ENCODE results near the gene TEX2. TPM values are rescaled to one million over a fixed set of nuclear protein-coding genes. Genes with fewer than 3 reads are reported as not detected.
A peak's percentile ranks its signal among the peaks of the same experiment; 100 is the strongest.

Gene TEX2, protein sequence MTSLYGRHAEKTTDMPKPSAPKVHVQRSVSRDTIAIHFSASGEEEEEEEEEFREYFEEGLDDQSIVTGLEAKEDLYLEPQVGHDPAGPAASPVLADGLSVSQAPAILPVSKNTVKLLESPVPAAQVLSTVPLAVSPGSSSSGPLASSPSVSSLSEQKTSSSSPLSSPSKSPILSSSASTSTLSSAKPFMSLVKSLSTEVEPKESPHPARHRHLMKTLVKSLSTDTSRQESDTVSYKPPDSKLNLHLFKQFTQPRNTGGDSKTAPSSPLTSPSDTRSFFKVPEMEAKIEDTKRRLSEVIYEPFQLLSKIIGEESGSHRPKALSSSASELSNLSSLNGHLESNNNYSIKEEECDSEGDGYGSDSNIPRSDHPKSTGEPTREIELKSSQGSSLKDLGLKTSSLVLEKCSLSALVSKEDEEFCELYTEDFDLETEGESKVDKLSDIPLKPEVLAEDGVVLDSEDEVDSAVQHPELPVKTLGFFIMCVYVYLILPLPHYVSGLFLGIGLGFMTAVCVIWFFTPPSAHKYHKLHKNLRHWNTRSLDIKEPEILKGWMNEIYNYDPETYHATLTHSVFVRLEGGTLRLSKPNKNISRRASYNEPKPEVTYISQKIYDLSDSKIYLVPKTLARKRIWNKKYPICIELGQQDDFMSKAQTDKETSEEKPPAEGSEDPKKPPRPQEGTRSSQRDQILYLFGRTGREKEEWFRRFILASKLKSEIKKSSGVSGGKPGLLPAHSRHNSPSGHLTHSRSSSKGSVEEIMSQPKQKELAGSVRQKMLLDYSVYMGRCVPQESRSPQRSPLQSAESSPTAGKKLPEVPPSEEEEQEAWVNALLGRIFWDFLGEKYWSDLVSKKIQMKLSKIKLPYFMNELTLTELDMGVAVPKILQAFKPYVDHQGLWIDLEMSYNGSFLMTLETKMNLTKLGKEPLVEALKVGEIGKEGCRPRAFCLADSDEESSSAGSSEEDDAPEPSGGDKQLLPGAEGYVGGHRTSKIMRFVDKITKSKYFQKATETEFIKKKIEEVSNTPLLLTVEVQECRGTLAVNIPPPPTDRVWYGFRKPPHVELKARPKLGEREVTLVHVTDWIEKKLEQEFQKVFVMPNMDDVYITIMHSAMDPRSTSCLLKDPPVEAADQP
- 17.5 TPM for total RNA-seq

DNA sequence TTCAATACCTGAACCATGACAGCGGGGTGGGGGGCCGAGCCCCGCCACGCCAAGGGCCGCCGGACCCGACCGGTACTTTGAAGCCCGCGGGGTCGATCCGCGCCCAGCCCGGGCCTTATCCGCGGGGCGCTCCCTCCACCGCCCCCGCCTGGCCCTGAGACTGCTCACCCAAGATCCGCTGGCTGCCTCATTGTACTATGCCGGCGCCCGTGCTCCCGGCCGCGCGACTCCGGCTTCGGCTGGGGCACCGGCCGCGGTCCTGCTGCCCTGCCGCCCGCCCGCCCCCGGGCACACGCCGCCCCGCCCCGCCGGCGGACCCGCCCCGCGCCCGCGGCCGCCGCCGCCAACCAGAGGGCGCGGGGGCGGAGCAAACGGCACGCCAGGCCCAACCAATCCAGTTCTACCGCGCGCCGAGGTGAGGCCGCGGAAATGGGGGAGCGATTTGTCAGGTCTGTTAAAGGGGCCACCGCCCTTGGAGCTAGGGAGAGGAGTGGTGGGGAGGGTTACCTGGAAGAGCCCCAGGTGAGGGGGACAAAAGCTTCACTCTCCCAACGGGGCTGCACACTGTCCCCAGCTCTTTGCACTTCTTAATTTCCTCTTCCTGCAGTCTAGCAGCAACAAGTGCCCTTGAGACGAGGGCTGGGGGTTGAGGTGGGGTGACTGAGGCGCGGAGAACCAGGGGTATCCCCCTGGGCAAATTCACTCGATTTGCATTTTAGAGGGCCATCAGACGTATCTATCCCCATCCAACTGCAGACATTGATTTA, at the start of gene TEX2:
TEX2 (minus strand) TSS at position 261 of the 767 bp plus-strand sequence. CDS start 49,043 bp downstream, outside the sequence.
- peak; percentile 68 to 93 (median 86) for DNase-seq (ENCODE audit: low read depth in 2 of 3, low spot score in 2 of 3)

DNA sequence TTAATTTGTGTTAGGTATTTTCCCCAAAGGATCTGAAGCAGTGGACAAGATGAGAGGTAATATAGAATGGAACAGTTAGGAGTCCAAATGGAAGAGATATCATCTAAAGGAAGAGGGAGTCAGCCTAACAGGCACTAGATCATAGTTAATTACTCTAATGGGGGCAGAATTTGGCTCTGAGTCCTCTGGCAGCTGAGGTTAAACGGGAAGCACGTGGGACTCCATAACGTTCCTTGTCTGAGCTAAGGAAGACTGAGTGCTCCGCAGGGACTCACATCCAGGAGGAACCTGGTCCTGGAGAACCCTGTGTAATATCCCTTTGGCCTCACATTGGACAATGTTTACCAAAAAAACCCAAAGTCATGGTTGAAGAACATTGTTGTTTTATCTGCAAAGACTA, 46.6 kb upstream of the TEX2 start:
- no peak for DNase-seq (ENCODE audit: low read depth in 2 of 3, low spot score in 2 of 3)

DNA sequence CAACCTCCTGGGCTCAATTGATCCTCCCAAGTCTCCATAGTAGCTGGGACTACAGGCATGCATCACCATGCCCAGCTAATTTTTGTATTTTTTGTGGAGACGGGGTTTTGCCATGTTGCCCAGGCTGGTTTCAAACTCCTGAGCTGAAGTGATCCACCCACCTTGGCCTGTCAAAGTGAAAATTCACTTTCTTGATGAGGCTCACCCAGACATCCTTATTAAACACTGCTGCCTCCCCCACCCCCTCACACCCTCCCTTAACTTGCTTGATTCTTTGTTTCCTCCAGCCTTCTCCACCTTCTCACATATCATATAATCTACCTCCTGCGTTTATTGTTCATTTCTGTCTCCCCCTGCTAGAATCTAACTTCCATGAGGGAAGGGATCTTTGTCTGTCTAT, 46.0 kb upstream of the TEX2 start:
- DNase-seq (ENCODE audit: low read depth in 2 of 3, low spot score in 2 of 3), result no peak

DNA sequence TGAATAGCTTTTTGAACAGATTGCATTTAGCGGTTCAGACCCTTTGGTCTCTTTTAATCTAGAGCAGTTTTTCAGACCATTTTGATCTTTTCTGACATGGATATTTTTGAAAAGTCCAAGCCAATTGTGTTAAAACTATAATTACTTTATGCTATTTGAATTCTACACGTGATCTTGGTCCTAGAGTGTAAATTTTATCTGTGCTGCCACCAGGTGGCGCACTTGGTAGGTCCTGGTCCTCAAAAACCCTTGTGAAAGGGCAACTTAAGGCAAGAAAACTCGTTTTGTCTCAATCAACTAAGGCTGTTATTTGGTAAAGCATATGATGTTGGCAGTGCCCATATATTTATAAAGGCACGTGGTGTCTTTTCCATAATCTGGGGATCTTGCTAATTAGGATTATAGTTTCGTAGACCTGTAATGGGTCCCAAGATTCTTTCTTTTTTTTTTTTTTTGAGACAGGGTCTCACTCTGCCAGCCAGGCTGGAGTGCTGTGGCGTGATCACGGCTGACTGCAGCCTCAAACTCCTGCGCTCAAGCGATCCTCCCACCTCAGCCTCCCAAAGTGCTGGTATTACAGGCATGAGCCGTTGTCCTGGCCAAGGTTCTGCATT, 43.9 kb upstream of the TEX2 start:
- DNase-seq (ENCODE audit: low read depth in 2 of 3, low spot score in 2 of 3), result peak; percentile 71 to 86 (median 78)

DNA sequence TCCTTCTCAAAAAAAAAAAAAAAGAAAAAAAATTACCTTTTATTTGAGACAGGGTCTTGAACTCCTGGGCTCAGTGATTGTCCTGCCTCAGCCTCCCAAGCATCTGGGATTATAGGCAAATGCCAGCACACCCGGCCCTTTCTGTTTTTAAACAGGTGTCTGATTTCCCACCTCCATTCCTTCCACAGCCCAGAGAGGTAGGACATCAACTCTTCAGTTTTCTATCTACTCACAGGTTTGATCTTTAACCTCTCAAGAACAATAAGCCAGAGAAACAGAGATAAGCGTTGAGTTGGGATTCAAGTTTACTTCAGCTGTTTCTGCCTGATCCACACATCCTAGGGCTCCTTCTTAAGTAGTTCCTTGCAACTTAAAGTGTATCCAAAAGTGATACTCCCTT, 41.5 kb upstream of the TEX2 start:
- no peak for DNase-seq (ENCODE audit: low read depth in 2 of 3, low spot score in 2 of 3)

DNA sequence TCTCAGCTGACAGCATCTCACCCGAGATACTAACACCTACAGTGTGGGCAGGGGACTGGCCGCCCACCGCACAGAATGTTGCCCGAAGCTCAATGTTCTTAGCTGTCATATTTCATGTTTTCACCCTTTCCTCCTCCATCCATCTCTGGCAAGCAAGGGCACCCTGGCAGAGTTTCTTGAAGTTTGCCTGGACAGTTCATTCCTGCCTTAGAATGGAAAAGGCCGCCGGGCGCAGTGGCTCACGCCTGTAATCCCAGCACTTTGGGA, 37.6 kb upstream of the TEX2 start:
- no peak for DNase-seq (ENCODE audit: low read depth in 2 of 3, low spot score in 2 of 3)

DNA sequence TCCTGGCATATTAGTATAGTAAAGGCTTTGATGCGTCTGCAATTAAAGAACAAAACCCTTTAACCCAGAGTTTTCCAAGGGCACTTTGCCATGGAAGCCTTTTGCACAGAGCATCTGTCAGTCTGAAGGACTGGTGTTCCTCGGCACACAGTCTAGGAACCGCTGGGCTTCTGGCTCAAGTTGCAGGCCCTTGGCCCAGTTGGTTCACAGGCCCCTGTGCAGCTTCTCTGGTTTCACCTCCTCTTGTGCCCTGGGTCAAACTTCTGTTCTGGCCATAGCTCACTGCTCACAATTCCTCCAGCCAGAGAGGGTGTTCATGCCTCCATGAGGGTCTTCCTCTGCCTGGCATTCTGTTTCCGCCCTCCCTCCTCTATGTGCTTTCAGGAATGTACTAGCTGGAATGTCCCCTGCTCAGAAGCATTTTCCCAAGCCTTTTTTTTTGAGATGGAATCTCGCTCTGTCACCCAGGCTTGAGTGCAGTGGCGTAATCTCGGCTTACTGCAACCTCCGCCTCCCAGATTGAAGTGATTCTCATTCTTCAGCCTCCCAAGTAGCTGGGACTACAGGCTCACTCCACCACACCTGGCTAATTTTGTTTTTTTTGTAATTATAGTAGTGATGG, 34.5 kb upstream of the TEX2 start:
- no peak for DNase-seq (ENCODE audit: low read depth in 2 of 3, low spot score in 2 of 3)

DNA sequence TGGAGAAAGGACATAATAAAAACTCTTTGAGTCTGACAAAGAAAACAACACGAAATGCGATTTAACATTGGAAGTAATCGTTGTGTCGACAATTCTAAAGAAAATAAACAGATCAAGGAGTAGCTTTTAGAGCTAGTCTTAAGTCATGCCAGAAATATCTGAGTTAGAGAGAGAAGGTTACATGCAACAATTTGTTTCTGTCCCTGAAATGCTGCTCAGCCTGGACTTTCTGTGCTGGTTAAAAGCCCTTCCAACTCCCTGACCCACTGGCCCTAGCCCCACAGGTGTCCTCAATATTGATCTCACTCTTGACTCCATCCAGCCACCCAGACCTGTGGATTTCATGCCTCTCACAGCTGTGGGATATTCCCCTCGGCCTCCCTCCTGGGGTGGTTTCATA, 33.2 kb upstream of the TEX2 start:
- no peak for DNase-seq (ENCODE audit: low read depth in 2 of 3, low spot score in 2 of 3)

DNA sequence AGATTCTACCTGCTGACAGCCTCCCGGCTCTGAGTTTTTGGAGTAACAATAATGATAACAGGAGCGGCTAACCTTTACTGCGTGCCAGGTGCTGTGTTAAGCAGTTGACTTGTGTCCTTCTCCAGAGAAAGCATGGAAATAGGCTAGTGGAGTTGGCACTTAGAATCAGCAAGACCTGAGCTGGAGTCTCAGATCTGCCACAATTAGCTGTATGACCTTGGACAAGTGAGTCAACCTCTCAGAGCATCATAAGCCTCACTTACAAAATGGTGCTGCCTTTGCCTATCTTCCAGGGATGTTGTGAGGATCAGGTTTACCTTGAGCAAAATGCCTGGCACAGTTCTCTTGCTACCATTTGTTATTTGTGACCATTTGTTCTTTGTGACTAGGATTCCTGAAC, 32.1 kb upstream of the TEX2 start:
- no peak for DNase-seq (ENCODE audit: low read depth in 2 of 3, low spot score in 2 of 3)

DNA sequence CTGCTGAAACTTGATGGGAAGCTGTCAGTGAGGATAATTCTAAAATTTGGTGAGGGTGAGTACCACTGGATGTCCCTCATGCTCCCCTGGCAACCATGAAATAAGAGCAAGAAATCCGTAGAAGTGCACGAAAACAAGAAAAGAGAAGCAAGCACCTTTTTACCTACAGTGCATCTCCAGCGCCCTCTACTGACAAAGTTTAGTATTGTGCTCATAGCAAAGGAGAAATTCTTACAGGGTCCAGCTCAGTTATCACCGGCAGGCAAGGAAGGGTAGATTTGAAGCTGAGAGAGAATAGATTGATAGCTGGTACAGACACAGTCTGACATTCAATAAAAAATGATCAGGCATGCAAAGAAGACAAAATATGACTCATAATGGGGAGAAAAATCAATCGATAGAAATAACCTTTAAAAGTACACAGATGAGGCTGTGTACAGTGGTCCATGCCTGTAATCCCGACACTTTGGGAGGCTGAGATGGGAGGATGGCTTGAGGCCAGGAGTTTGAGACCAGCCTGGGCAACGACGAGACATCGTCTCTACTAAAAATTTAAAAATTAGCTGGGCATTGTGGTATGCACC, 28.3 kb upstream of the TEX2 start:
- DNase-seq (ENCODE audit: low read depth in 2 of 3, low spot score in 2 of 3), result peak in 1 of 3 donors; percentile 26

DNA sequence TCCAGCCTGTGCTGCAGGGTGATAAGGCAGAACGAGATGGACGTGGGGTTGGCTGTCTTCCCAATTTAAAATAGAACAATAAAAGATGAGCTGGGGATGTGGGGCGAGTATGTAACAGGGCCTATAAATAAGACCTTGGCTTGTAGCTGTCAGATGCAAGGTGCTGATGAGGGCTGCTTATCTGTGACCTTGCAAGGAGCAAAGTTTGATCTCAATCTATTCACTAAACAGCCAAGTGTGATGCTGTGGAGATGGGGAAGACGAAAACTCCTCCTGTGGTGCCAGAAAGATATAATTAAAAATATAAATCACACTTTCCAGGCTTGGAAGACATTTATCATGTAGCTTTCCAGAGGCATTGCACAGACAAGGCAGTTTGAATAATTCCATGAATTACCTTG, 26.7 kb upstream of the TEX2 start:
- DNase-seq (ENCODE audit: low read depth in 2 of 3, low spot score in 2 of 3), result no peak

DNA sequence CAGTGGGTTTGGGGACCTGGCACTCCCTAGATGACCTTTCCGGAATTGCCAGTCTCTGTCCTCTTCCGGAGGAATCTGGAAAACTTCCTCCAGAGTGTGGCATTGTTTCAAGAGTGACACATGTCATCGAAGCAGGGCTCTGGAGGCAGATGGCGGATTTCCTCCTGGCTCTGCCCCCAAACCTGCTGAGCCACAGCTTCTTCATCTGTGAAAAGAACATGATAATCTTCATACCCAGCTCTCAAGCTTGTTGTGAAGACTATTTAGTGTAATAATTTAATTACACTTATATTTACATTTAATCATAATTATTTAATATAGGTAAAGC, 19.7 kb upstream of the TEX2 start:
- DNase-seq (ENCODE audit: low read depth in 2 of 3, low spot score in 2 of 3), result no peak

DNA sequence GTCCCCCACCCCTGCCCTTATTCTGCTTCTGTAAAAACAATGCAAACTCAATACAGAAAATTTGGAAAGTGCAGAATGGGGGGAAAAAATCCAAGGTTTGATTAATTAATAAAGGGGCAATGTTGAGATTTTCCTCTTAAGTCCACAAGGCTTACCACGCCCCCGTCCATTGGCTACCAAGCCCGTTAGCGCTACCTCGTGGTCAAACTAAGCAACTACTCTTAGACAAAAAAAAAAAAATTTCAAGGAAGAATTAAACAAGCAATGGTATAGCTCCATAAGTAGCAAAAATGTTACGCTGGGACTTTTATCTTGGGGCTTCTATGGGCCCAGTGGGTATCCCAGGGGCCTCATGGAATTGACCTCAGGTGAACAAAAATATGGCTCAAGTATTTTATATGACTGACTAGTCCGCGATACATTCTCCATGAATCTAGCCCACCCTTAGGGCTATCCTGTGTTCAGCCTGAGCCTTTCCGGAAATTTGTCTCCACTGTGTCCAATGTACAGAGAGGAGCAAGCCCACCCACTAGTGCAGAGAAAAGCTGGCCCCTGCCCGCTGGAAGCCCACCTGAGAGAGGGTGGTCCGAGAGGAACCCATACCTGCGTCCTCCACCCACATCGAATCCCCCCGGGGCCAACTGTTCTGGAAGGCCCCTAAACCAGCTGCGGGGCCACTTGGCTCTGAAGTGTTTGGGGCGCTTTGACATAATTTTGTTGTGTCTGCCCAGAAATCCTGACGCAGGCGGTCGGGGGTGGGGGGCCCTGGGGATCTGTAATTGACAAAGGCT, 19.1 kb upstream of the TEX2 start:
- DNase-seq (ENCODE audit: low read depth in 2 of 3, low spot score in 2 of 3), result peak; percentile 28 to 90 (median 77)

DNA sequence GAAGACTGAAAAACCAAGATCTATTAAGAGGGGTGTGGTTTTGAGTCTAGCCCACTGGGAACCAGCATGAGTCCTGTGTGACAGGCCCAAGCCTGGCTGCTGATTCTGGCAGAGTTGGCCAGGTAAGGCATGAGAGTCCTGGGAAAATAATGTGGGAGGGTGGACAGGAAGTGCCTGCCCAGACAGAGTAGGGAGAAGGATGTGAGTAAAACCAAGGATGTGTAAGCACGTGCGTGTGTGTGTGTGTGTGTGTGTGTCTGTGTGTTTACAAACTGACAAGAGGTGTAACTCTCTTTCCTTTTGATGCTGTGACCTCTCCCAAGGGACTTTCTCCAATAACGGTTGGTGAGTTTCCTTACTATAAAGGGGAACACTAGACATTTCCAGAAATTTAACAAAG, 15.6 kb upstream of the TEX2 start:
- DNase-seq (ENCODE audit: low read depth in 2 of 3, low spot score in 2 of 3), result no peak

DNA sequence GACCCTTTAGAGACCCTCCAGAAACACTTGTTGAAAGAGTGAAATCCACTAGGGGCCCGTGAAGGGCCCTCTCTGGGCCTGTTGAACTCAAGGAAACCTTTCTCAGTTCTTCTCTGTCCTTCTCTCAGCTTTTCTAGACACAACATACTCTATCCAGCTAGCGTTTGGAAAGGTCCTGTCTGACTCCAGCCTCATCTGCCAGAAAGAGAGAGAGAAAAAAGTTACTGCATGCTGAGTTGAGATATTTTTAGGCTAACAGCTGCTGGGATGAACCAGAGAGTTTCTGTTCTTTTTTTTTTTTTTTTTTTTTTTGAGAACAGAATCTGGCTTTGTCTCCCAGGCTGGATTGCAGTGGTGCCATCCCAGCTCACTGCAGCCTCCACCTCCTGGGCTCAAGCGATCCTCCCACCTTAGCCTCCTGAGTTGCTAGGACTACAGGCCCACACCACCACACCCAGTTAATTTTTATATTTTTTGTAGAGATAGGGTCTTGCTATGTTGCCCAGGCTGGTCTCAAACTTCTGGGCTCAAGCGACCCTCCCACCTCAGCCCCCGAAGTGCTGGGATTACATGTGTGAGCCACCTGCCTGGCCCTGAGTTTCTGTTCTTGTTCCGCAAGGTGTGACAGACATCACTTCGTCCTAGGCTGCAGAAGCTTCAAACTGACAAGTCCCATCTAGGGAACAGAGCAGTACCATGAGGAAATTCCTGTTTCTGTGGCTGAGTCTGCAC, 14.9 kb upstream of the TEX2 start:
- no peak for DNase-seq (ENCODE audit: low read depth in 2 of 3, low spot score in 2 of 3)

DNA sequence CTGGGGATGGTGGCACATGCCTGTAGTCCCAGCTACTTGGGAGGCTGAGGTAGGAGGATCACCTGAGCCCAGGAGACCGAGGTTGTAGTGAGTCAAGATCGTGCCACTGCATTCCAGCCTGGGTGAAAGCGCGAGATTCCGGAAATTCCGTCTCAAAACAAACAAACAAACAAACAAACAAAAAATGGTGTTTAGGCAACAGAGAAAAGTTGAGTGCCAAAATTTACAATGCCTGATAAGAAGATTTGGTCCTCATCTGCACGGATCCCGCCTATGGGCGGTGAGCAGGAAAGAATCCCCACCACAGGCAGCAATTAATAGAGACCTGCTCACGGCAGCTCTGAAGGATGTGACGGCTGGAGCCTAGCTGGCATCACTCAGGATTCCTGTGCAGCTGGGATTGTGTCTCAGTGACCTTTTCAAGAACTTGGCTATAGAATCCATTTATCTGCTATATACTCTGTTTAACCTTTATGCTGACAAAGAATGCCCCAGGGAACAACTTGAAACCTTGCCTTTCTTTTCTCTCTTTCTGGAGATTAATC, 14.0 kb upstream of the TEX2 start:
- no peak for DNase-seq (ENCODE audit: low read depth in 2 of 3, low spot score in 2 of 3)

DNA sequence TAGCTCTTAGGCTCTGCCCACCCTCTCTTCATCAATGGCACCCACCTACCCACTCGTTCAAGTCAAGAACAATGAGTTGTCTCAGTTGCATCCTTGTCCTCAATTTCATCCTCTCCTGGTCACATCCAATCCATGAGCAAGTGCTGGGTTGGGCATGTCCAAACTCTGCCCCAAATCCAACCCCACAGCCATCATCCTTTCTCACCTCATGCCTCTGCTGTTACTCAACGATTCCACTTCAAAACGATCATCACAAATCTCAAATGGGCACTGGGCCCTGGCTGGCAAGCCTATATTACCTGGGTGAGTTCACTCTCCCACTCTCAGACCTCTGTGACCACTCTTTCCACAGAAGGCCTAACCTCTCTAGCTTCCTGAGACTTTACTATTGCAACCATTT, 12.0 kb upstream of the TEX2 start:
- no peak for DNase-seq (ENCODE audit: low read depth in 2 of 3, low spot score in 2 of 3)

DNA sequence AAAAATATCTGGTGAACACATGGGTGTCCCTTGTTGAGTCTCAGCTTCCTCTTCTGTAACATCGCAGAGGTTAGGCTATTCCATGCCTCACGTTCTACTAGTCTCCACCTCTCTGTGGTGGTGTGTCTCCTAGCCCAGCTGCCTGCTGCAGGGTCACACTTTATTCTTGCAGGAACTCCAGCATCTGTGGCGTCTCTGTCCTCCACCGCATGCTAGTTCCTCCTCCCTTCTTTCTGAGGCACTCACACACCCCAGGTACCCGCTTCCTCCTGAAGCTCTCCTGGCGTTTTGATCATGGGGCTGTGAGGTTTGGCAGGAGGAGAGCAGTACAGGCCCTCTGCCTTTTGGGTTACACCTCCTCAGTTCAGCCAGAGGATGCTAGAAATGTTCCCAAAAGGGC, 9.9 kb upstream of the TEX2 start:
- peak in 1 of 3 donors; percentile 16 for DNase-seq (ENCODE audit: low read depth in 2 of 3, low spot score in 2 of 3)
